Heart left ventricle (tissue), 16 donors: ENCODE measurements around the gene THOC7. TPM values are rescaled to one million over a fixed set of nuclear protein-coding genes. Genes with fewer than 3 reads are reported as not detected.

Experiments
- ATAC-seq, 4 donors: fragments of 200-7000 bp; cut with Tn5 transposase; one replicate each; pipeline ENCODE4 v1.9.1; 2020 to 2022; ENCODE audit warnings: moderate library complexity in 4 of 4, mild to moderate bottlenecking in 3 of 4, moderate number of reproducible peaks in 1 of 4
- DNase-seq, 5 donors: peaks; one replicate each; pipeline ENCODE4 v3.0.0-alpha.2; 2020
- H3K27ac ChIP-seq, 12 donors: fragments of 200-600 bp; sonication (generic) in 4 of 12; one replicate each; pipeline versions ENCODE4 v1.5.0 to v1.8.0; 2016 to 2022; ENCODE audit warnings: mild to moderate bottlenecking in 2 of 12
- H3K27me3 ChIP-seq, 9 donors: fragments of 200-600 bp; sonication (generic) in 2 of 9; one replicate each; pipeline versions ENCODE4 v1.5.1 to v1.8.0; 2016 to 2022; ENCODE audit warnings: mild to moderate bottlenecking in 3 of 9
- H3K36me3 ChIP-seq, 9 donors: fragments of 200-600 bp; sonication (generic) in 2 of 9; one replicate each; pipeline versions ENCODE4 v1.5.0 to v1.8.0; 2018 to 2022; ENCODE audit warnings: mild to moderate bottlenecking in 2 of 9
- H3K4me1 ChIP-seq, 12 donors: fragments of 200-600 bp; sonication (generic) in 4 of 12; one replicate each; pipeline versions ENCODE4 v1.5.0 to v1.8.0; 2016 to 2022; ENCODE audit warnings: mild to moderate bottlenecking in 3 of 12
- H3K4me3 ChIP-seq, 12 donors: fragments of 200-600 bp; sonication (generic) in 4 of 12; one replicate each; pipeline versions ENCODE4 v1.5.0 to v1.8.0; 2017 to 2022; ENCODE audit warnings: mild to moderate bottlenecking in 9 of 12, moderate library complexity in 4 of 12
- H3K9me3 ChIP-seq, 12 donors: fragments of 200-600 bp; sonication (generic) in 4 of 12; one replicate each; pipeline versions ENCODE4 v1.5.0 to v1.8.0; 2016 to 2022; ENCODE audit warnings: mild to moderate bottlenecking in 1 of 12
- CTCF ChIP-seq, 12 donors: fragments of 200-600 bp; sonication (generic) in 4 of 12; IDR thresholded peaks; one replicate each; pipeline versions ENCODE4 v1.5.0 to v1.8.0; 2018 to 2022; ENCODE audit warnings: antibody characterized with exemption in 12 of 12, mild to moderate bottlenecking in 5 of 12
- POLR2A ChIP-seq, 2 donors: fragments of 450-650 bp; IDR thresholded peaks; one replicate each; pipeline ENCODE4 v1.6.1; 2017; ENCODE audit warnings: antibody characterized with exemption in 2 of 2, mild to moderate bottlenecking in 2 of 2, moderate library complexity in 2 of 2
- WGBS, 4 donors: extraction: QIAGEN DNeasy Blood & Tissue Kit in 2 of 4; methylation state at CpG; one replicate each; pipeline versions ENCODE4 v1.1.5 to v1.1.7; 2013 to 2018; 5-methylcytosine and 5-hydroxymethylcytosine counted together
- intact Hi-C, 10 donors: fragments of 100-400 bp; cut with DNase I; formaldehyde crosslinking; loops; one replicate each; pipeline versions ENCODE4 v1.11.1 to v1.14.2; 2022
- polyA plus RNA-seq, 2 donors: library from polyadenylated mRNA; stranded (reverse); fragments of 200-250 nt; gene quantifications; one replicate each; pipeline ENCODE4 v1.2.3, GENCODE V29; 2013
- total RNA-seq, 9 donors: library from RNA; depleted of rRNA in 2 of 9; stranded (reverse); fragments of >200 nt in 2 of 9; fragmentation: NEBNext Ultra II Directional in 3 of 9; extraction: Animal tissue kit (Norgen Biotek cat#: 25700) in 3 of 9; gene quantifications; one replicate each; pipeline versions ENCODE4 v1.1.0 to v1.2.4, GENCODE V29; 2016 to 2023
- donor health status: ischemic (EF 13 %, LVEDD 7.1; RV severe dilation, severe dysfunction).
- donor health status: healthy with polysubstance abuse.
- donor health status: DM: no; HTN: yes; CAD: no.
- donor health status: DM: no; HTN: no; CAD: no.
- donor health status: ischemic (EF 25% LVEDD 6.9; RV normal size, moderate dysfunction).
- donor health status: ischemic (EF 25% LVEDD 5.7; RV mildly dilated, moderate dysfunction).
- donor health status: healthy.
- donor health status: DM: yes; HTN: yes; CAD: no.
- donor health status: ischemic (EF 35%, LVEDD 5.7; RV mildly dilated, moderate dysfunction).
- donor health status: nonischemic (EF 11% LVEDD 7.7; RV severe dilation, severe dysfunction).
- donor health status: DM: yes; HTN: yes; CAD: no.
- donor health status: PGD.
- donor health status: ischemic (EF 29% LVEDD 5.4; RV normal size, mild dysfunction).
- donor health status: nonischemic (EF 23%, LVEDD 6.1; RV moderate dilation, normal function).

Gene THOC7
- total and polyA plus RNA-seq, 11 donors = 63.6 to 171 (median 77.4) TPM

GRCh38 chr3:63851287-63851686, 12.3 kb downstream of the THOC7 start:
- no peaks in the 10 kb centered on the region for H3K36me3 ChIP-seq

GRCh38 chr3:63849175-63849574, 14.4 kb downstream of the THOC7 start:
- no peaks in the 10 kb centered on the region for H3K27me3 ChIP-seq
- intact Hi-C loops = no loop called here
- H3K27ac ChIP-seq = no peak overlapping the region
- WGBS, 4 donors = 93 to 98% (median 95%) methylated on average over 4 of the region's 4 CpGs
- TF ChIP-seq CTCF (IDR thresholded peaks at IDR 0.05) (no peak), POLR2A (IDR thresholded peaks at IDR 0.05) (no peak)
- ATAC-seq = no peak
- H3K9me3 ChIP-seq = no peaks in the 10 kb centered on the region
- no peak overlapping the region for H3K4me3 ChIP-seq
- peaks cover 0 to 5% (median 0%) of the 10 kb centered on the region in 12 donors for H3K4me1 ChIP-seq
- no peaks in the 10 kb centered on the region for H3K36me3 ChIP-seq
- no peak for DNase-seq

More at GRCh38 chr3:63851287-63851686, 12.3 kb downstream of the THOC7 start:
- no peak for DNase-seq
- H3K4me3 ChIP-seq = no peak overlapping the region
- no peaks in the 10 kb centered on the region for H3K27me3 ChIP-seq
- intact Hi-C loops = no loop called here
- TF ChIP-seq CTCF (IDR thresholded peaks at IDR 0.05) = no peak
- no peak for TF ChIP-seq POLR2A (IDR thresholded peaks at IDR 0.05)
- no peaks in the 10 kb centered on the region for H3K9me3 ChIP-seq
- H3K27ac ChIP-seq = no peak overlapping the region
- 94 to 100% (median 98%) methylated on average over 3 of the region's 3 CpGs for WGBS, 4 donors
- H3K4me1 ChIP-seq = peaks cover 0 to 5% (median 0%) of the 10 kb centered on the region in 12 donors
- no peak for ATAC-seq

GRCh38 chr3:63847718-63848450, 15.7 kb downstream of the THOC7 start:
- Histone ChIP-seq H3K36me3 (no peaks in the 10 kb centered on the region), H3K4me3 (no peak overlapping the region), H3K9me3 (no peaks in the 10 kb centered on the region), H3K4me1 (peaks cover 0 to 5% (median 0%) of the 10 kb centered on the region in 12 donors), H3K27me3 (no peaks in the 10 kb centered on the region), H3K27ac (no peak overlapping the region)
- TF ChIP-seq POLR2A (IDR thresholded peaks at IDR 0.05) (no peak), CTCF (IDR thresholded peaks at IDR 0.05) (no peak)
- 76 to 95% (median 80%) methylated on average over 1 of the region's 1 CpG for WGBS, 4 donors
- no peak for ATAC-seq
- DNase-seq = no peak
- intact Hi-C loops = no loop called here

GRCh38 chr3:63845215-63845614, 18.4 kb downstream of the THOC7 start:
- intact Hi-C loops = no loop called here
- DNase-seq = no peak
- TF ChIP-seq POLR2A (IDR thresholded peaks at IDR 0.05) (no peak), CTCF (IDR thresholded peaks at IDR 0.05) (no peak)
- H3K4me3 ChIP-seq = no peak overlapping the region
- no peak for ATAC-seq
- no peak overlapping the region for H3K27ac ChIP-seq
- H3K4me1 ChIP-seq = peaks cover 0 to 5% (median 0%) of the 10 kb centered on the region in 12 donors
- 77 to 84% (median 80%) methylated on average over 3 to 4 of the region's 4 CpGs for WGBS, 4 donors
- H3K36me3 ChIP-seq = no peaks in the 10 kb centered on the region
- H3K9me3 ChIP-seq = peaks cover 0 to 10% (median 0%) of the 10 kb centered on the region in 12 donors
- H3K27me3 ChIP-seq = no peaks in the 10 kb centered on the region
